Measurements from ENCODE around the gene NID1.
A peak's percentile ranks its signal among the peaks of the same experiment; 100 is the strongest.
"Not testable (repeated sequence)": the region's sequence is repeated elsewhere in the genome, so short reads cannot be mapped to it uniquely, and the experiment has no call there.

NID1 gene

DNA sequence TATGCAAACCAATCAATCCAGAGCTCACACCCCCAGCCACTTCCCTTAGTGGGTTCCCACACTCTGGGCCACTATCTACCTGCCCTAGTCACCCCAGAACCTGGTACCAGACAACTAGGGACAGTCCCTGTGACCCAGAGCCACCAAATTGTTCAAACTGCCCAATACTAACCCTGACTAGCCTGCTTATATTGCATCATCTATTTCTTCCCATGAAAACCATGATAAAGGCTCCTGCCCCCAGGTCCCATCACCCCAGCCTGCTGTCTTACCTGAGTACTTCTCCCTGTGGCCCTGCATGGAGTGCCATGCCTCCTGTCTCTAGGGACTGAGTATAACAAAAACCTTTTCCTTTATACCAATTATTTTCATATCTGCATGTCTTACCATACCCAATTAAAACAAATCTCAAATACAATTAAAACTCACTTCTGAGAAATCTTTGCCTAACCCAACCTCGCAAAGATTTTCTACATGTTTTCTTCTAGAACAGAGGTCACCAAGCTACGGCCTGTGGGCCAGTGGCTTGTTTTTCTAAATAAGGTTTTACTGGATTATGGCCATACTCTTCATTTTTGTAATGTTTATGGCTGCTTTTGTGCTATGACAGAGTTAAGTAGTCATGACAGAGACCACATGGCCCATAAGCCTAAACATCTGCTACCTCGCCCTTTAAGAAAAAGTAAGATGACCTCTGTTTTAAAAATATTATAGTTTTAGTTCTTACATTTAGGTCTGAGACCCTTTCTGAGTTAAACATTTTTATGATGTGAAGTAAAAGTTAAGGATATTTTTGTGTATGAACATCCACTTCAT is 31.0 kb upstream of the NID1 start:
- DNase-seq: no peak

- no peak for DNase-seq
These were observed 28.0 kb upstream of the NID1 start for GRCh38 chr1:236092899-236093298.

- DNase-seq: no peak
These were observed 27.0 kb upstream of the NID1 start for GRCh38 chr1:236091933-236092318.

DNA sequence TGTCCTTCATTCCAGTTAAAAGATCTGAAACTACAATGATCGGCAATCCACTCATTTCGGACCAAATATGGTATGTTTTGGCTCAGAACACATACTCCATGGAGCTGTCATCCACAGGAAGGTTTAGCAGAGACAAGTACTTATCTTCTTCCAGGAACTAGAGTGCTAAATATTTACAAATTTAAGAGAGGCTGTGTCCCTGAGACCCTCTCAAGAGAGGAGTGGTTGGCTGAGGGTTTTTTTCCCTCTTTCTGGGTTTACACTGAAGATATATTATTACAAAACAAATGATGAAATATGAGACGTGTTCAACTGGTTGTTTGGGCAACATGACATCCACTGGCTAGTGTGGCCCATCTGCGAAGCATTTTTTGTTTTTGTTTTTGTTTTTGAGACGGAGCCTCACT is 25.9 kb upstream of the NID1 start:
- DNase-seq: no peak

GRCh38 chr1:236089046-236089773 is 24.3 kb upstream of the NID1 start:
- DNase-seq: no peak

DNA sequence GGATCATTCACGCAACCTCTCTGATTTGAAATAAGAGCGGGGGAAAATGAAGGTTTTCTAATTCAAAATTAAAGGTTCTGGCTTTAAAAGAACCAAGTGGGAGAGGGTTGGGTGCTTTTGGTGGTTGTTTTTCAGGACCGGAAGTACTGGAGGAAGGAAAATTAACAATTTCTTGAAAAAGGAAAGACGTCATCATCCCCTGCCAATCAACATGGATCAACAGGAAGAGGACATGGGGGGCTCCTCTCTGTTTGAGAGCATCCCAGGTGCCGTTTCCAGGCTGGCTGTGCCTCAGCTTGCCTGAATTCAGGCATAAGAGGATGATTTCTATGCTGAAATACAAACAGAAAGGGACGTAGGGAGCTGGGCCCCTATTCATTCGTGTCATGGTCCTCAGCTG is 21.6 kb upstream of the NID1 start:
- DNase-seq: no peak

- no peak for DNase-seq
These were observed 20.8 kb upstream of the NID1 start for GRCh38 chr1:236085545-236086159.

- DNase-seq: no peak
These were observed 19.5 kb upstream of the NID1 start for GRCh38 chr1:236084386-236084730.

GRCh38 chr1:236083650-236084385 is 18.9 kb upstream of the NID1 start:
- DNase-seq: peak in 2 of 56 donors; percentile 2 to 5

DNA sequence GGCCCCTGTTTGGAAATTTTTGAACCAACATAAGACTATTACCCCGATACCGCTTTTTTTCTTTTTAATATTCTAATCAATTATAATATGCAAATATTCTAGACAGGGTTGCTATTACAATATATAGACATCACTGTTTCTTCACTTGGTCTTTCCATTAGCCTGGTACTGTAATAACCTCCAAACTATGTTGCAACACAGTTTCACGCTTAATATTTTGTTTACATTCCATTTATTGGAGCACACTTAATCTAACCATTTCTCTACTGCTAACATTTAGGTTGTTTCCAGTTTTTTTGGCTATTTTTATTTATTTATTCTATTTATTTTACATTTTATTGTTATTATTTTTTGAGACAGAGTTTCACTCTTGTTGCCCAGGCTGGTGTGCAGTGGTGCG is 17.6 kb upstream of the NID1 start:
- DNase-seq: no peak

GRCh38 chr1:236081546-236082227 is 16.8 kb upstream of the NID1 start:
- no peak for DNase-seq

- no peak for DNase-seq
These were observed 14.8 kb upstream of the NID1 start for GRCh38 chr1:236079703-236080102.

- DNase-seq: no peak
These were observed 14.1 kb upstream of the NID1 start for GRCh38 chr1:236078993-236079392.

GRCh38 chr1:236078077-236078476 is 13.2 kb upstream of the NID1 start:
- DNase-seq: not testable (repeated sequence)

- DNase-seq: no peak
These were observed 11.0 kb upstream of the NID1 start for GRCh38 chr1:236075848-236076247.

DNA sequence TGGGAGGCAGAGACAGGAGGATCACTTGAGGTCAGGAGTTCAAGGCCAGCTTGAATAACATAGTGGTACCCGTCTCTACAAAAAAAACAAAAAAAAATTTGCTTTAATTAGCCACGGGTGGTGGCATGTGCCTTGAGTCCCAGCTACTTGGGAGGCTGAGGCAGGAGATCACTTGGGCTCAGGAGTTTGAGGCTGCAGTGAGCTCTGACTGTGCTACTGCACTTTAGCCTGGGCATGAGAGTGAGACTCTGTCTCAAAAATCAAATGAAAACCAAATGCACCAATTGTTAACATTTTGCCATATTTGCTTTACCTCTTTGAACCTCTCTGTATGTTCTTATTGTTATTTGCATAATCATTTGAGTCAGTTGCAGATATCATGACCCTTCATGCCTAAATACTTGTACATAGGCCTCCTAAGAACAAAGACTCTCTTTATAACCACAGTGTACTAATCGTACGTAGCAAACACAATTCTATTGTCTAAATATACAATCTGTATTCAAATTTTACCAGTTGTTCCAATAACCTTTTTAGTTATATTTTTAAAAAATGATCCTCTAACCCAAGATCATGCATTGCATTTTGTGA is 8.5 kb upstream of the NID1 start:
- no peak for DNase-seq

DNA sequence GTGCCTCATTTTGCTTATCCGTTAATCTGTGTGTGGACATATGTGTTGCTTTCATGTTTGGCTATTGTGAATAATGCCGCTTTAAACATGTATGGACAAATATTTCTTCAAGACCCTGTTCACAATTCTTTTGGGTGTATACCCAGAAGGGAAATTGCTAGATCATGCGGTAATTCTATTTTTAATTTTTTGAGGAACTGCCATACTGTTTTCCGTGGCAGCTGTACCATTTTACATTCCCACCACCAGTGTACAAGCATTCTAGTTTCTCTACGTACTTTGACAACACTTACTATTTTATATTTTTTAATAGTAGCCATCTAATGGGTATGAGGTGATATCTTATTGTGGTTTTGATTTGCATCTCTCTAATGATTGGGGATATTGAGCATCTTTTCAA is 7.1 kb upstream of the NID1 start:
- no peak for DNase-seq

- no peak for DNase-seq
These were observed 5.9 kb upstream of the NID1 start for GRCh38 chr1:236070753-236071152.

- no peak for DNase-seq
These were observed 4.9 kb upstream of the NID1 start for GRCh38 chr1:236069796-236070195.

DNA sequence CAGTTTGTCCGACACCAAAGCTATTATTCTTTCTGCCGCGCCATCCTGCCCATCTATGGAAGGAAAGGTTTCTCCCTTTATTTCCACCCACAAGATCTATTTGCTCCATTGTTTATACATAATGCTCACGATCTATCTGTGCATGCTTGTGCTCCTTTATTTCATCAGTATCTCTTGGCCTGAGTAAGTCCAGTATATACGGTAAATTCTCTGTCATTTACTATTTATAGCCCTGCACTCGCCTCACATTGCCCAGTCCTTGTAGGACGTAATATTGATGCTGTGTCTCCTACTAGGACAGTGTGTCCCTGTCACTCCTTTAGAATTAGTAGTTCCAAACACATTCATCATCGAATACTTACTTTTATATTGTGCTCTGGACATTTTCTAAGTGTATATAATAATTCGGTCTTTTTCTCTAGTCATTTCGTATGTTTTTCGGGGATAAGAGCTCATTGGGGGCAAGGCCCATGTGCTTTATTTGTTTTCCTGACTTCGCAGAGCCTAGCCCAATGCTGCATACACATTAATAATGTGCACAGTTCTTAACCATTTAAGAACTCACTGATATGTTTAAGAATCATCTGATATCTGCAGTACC is 3.1 kb upstream of the NID1 start:
- no peak for DNase-seq
